Vagina (tissue), 2 donors: ENCODE measurements around the gene RFX2. TPM values are rescaled to one million over a fixed set of nuclear protein-coding genes. Genes with fewer than 3 reads are reported as not detected.
A peak's percentile ranks its signal among the peaks of the same experiment; 100 is the strongest.

ENCODE experiments used
- DNase-seq, 2 donors: peaks; one replicate each; pipeline ENCODE4 v3.0.0-alpha.2; 2017; ENCODE audit errors: extremely low spot score in 2 of 2
- H3K27ac ChIP-seq: fragments of 200-600 bp; sonication (generic); one replicate; pipeline ENCODE4 v1.5.1; 2019
- H3K27me3 ChIP-seq: fragments of 200-600 bp; sonication (generic); one replicate; pipeline ENCODE4 v1.5.1; 2019
- H3K36me3 ChIP-seq, 2 donors: fragments of 200-600 bp; sonication (generic); one replicate each; pipeline ENCODE4 v1.5.1; 2017 to 2019
- H3K4me1 ChIP-seq: fragments of 200-600 bp; sonication (generic); one replicate; pipeline ENCODE4 v1.5.1; 2019
- H3K4me3 ChIP-seq, 2 donors: fragments of 200-600 bp; sonication (generic); 1 replicate in 1 of 2; 2 replicates in 1 of 2; pipeline ENCODE4 v1.5.1; 2016 to 2019
- H3K9me3 ChIP-seq: fragments of 200-600 bp; sonication (generic); one replicate; pipeline ENCODE4 v1.5.1; 2019
- CTCF ChIP-seq, 3 experiments: fragments of 450-650 bp in 2 of 3; fragments of 200-600 bp in 1 of 3; sonication (generic) in 1 of 3; IDR thresholded peaks; one replicate each; pipeline ENCODE4 v1.5.1; 2017 to 2019; ENCODE audit warnings: antibody characterized with exemption in 3 of 3, mild to moderate bottlenecking in 2 of 3, moderate library complexity in 2 of 3
- POLR2A ChIP-seq, 2 donors: fragments of 450-650 bp; IDR thresholded peaks; one replicate each; pipeline ENCODE4 v1.6.1; 2017; ENCODE audit warnings: antibody characterized with exemption in 2 of 2, mild to moderate bottlenecking in 2 of 2, moderate library complexity in 2 of 2
- POLR2AphosphoS5 ChIP-seq, 2 donors: sonication (generic); formaldehyde crosslinking; IDR thresholded peaks; one replicate each; pipeline ENCODE4 v1.9.0; 2017; ENCODE audit warnings: antibody characterized with exemption in 2 of 2, mild to moderate bottlenecking in 2 of 2, low read depth in 1 of 2; ENCODE audit not compliant: insufficient read depth in 1 of 2
- intact Hi-C: fragments of 100-400 bp; cut with DNase I; formaldehyde crosslinking; loops from one replicate; pipeline ENCODE4 v1.15.1; 2023
- total RNA-seq: library from RNA; depleted of rRNA; stranded (reverse); fragments of >200 nt; gene quantifications from one replicate; pipeline ENCODE4 v1.2.3, GENCODE V29; 2016

Gene RFX2
- total RNA-seq, 1 donor from 2014 or later = 12.0 TPM

- intact Hi-C loops = no loop called here
- Histone ChIP-seq H3K27ac (peak overlapping the region; percentile 91), H3K27me3 (no peaks in the 10 kb centered on the region), H3K4me3 (peak overlapping the region; percentile 93 to 94), H3K4me1 (peaks cover 49% of the 10 kb centered on the region), H3K36me3 (no peaks in the 10 kb centered on the region), H3K9me3 (no peaks in the 10 kb centered on the region)
- no peak for TF ChIP-seq CTCF (IDR thresholded peaks at IDR 0.05)
- no peak for TF ChIP-seq POLR2AphosphoS5 (IDR thresholded peaks at IDR 0.05; ENCODE audit: insufficient read depth in 1 of 2, low read depth in 1 of 2)
- no peak for TF ChIP-seq POLR2A (IDR thresholded peaks at IDR 0.05)
- no peak for DNase-seq
These were observed 131.4 kb downstream of the RFX2 start for GRCh38 chr19:5978606-5979552.

- H3K4me3 ChIP-seq = peak within 1 kb of the TSS; percentile 93 to 94
- DNase-seq = peak; percentile 97 to 98
- peak in 1 of 2 donors; percentile 56 for TF ChIP-seq POLR2A (IDR thresholded peaks at IDR 0.05)
- peak in 1 of 3 experiments; percentile 11 for TF ChIP-seq CTCF (IDR thresholded peaks at IDR 0.05)
- peak; percentile 94 to 100 for TF ChIP-seq POLR2AphosphoS5 (IDR thresholded peaks at IDR 0.05; ENCODE audit: insufficient read depth in 1 of 2, low read depth in 1 of 2)
- H3K4me1 ChIP-seq = peaks cover 58% of the 10 kb centered on the region
- H3K9me3 ChIP-seq = no peaks in the 10 kb centered on the region
- intact Hi-C loops = no loop called here
- no peaks in the 10 kb centered on the region for H3K27me3 ChIP-seq
- H3K27ac ChIP-seq = peak within 1 kb of the TSS; percentile 91
- no peaks in the 10 kb centered on the region for H3K36me3 ChIP-seq
These were observed 132.3 kb downstream of the RFX2 start, which contains the start of gene RANBP3 for GRCh38 chr19:5977785-5978605. Gene RANBP3 (minus strand): TSS chr19:5978140. CDS start chr19:5978082, 58 bp downstream.

- peaks cover 61% of the 10 kb centered on the region for H3K4me1 ChIP-seq
- no peaks in the 10 kb centered on the region for H3K9me3 ChIP-seq
- H3K27ac ChIP-seq = peak overlapping the region; percentile 91
- intact Hi-C loops = no loop called here
- TF ChIP-seq POLR2A (IDR thresholded peaks at IDR 0.05) (no peak), POLR2AphosphoS5 (IDR thresholded peaks at IDR 0.05; ENCODE audit: insufficient read depth in 1 of 2, low read depth in 1 of 2) (no peak), CTCF (IDR thresholded peaks at IDR 0.05) (no peak)
- H3K4me3 ChIP-seq = peak overlapping the region; percentile 93 to 94
- DNase-seq = no peak
- H3K27me3 ChIP-seq = no peaks in the 10 kb centered on the region
- no peaks in the 10 kb centered on the region for H3K36me3 ChIP-seq
These were observed 133.0 kb downstream of the RFX2 start for GRCh38 chr19:5977222-5977784.

- Histone ChIP-seq H3K9me3 (no peaks in the 10 kb centered on the region), H3K4me1 (peaks cover 67% of the 10 kb centered on the region), H3K27ac (peak overlapping the region; percentile 91), H3K36me3 (no peaks in the 10 kb centered on the region), H3K4me3 (peak overlapping the region; percentile 93 to 94), H3K27me3 (no peaks in the 10 kb centered on the region)
- intact Hi-C loops = no loop called here
- no peak for TF ChIP-seq POLR2AphosphoS5 (IDR thresholded peaks at IDR 0.05; ENCODE audit: insufficient read depth in 1 of 2, low read depth in 1 of 2)
- no peak for TF ChIP-seq POLR2A (IDR thresholded peaks at IDR 0.05)
- TF ChIP-seq CTCF (IDR thresholded peaks at IDR 0.05) = no peak
- DNase-seq = no peak
These were observed 133.5 kb downstream of the RFX2 start for GRCh38 chr19:5976768-5977167.
